Neural cell (in vitro differentiated cells): ENCODE data around the gene AGAP2. TPM values are rescaled to one million over a fixed set of nuclear protein-coding genes. Genes with fewer than 3 reads are reported as not detected.

Source experiments
- H2AFZ ChIP-seq: fragments of 200-600, 300-800 bp; sonication (generic), shearing (Covaris generic); 2 replicates; pipeline ENCODE4 v1.6.0; 2014; ENCODE audit warnings: low read depth, mild to moderate bottlenecking, antibody characterized with exemption, low read length, moderate library complexity
- H3F3A ChIP-seq: fragments of 200-600 bp; shearing (Covaris generic); 2 replicates; pipeline ENCODE4 v1.6.1; 2016; ENCODE audit warnings: mild to moderate bottlenecking, moderate library complexity, mixed read lengths, antibody characterized with exemption, low read length; ENCODE audit not compliant: insufficient read depth, poor library complexity, severe bottlenecking
- H3K27ac ChIP-seq: fragments of 200-600, 300-800 bp; sonication (generic), shearing (Covaris generic); 2 replicates; pipeline ENCODE4 v1.5.1; 2014; ENCODE audit warnings: mild to moderate bottlenecking, low read length, moderate library complexity
- H3K27me3 ChIP-seq: fragments of 300-800, 200-600 bp; sonication (generic), shearing (Covaris generic); 2 replicates; pipeline ENCODE4 v1.6.0; 2014; ENCODE audit warnings: mild to moderate bottlenecking, low read depth, low read length, moderate library complexity; ENCODE audit not compliant: insufficient read depth
- H3K36me3 ChIP-seq: fragments of 300-800, 200-600 bp; sonication (generic), shearing (Covaris generic); 2 replicates; pipeline ENCODE4 v1.5.1; 2014; ENCODE audit warnings: mild to moderate bottlenecking, antibody characterized with exemption, low read length, moderate library complexity; ENCODE audit not compliant: insufficient read depth
- H3K4me2 ChIP-seq: fragments of 300-800, 200-600 bp; sonication (generic), shearing (Covaris generic); 2 replicates; pipeline ENCODE4 v1.6.0; 2014; ENCODE audit warnings: mild to moderate bottlenecking, low read length
- H3K4me3 ChIP-seq: fragments of 300-800, 200-600 bp; sonication (generic), shearing (Covaris generic); 2 replicates; pipeline ENCODE4 v1.5.1; 2014; ENCODE audit warnings: mild to moderate bottlenecking, low read length, moderate library complexity
- H3K79me2 ChIP-seq: fragments of 200-600 bp; shearing (Covaris generic); replicated peaks from 2 replicates; pipeline ENCODE4 v1.6.0; 2014; ENCODE audit warnings: mild to moderate bottlenecking, low read length, moderate library complexity; ENCODE audit not compliant: insufficient read depth
- H3K9ac ChIP-seq: fragments of 300-800, 200-600 bp; sonication (generic), shearing (Covaris generic); 2 replicates; pipeline ENCODE4 v1.6.1; 2016; ENCODE audit warnings: mild to moderate bottlenecking, low read length, mixed read lengths
- H3K9me2 ChIP-seq: fragments of 200-600 bp; shearing (Covaris generic); 2 replicates; pipeline ENCODE4 v1.6.1; 2016; ENCODE audit warnings: mild to moderate bottlenecking, low read length, mixed read lengths; ENCODE audit not compliant: insufficient read depth
- H3K9me3 ChIP-seq: fragments of 200-600, 300-800 bp; sonication (generic), shearing (Covaris generic); 2 replicates; pipeline ENCODE4 v1.6.1; 2016; ENCODE audit warnings: mild to moderate bottlenecking, mixed run types, low read length, moderate library complexity, mixed read lengths
- H4K20me1 ChIP-seq: fragments of 200-600 bp; shearing (Covaris generic); 2 replicates; pipeline ENCODE4 v1.6.1; 2016; ENCODE audit warnings: mild to moderate bottlenecking, mixed run types; ENCODE audit not compliant: insufficient read depth
- CTCF ChIP-seq: fragments of 450-650 bp; IDR thresholded peaks from 2 replicates; pipeline ENCODE4 v1.5.1; 2014; ENCODE audit warnings: antibody characterized with exemption, mild to moderate bottlenecking, moderate library complexity; ENCODE audit not compliant: poor library complexity, severe bottlenecking
- EP300 ChIP-seq: fragments of 450-650 bp; conservative IDR thresholded peaks from 2 replicates; pipeline ENCODE4 v1.6.1; 2014; ENCODE audit warnings: antibody characterized with exemption, mild to moderate bottlenecking, moderate library complexity; ENCODE audit not compliant: poor library complexity, severe bottlenecking
- EZH2 ChIP-seq: fragments of 200-600, 300-800 bp; shearing (Covaris generic), sonication (generic); IDR thresholded peaks from 2 replicates; pipeline ENCODE4 v1.6.1; 2014; ENCODE audit warnings: antibody characterized with exemption, low read length, borderline replicate concordance, mild to moderate bottlenecking; ENCODE audit not compliant: insufficient read depth, poor library complexity, severe bottlenecking
- MXI1 ChIP-seq: fragments of 450-650 bp; conservative IDR thresholded peaks from 2 replicates; pipeline ENCODE4 v1.6.1; 2014; ENCODE audit warnings: antibody characterized with exemption, mild to moderate bottlenecking; ENCODE audit not compliant: poor library complexity, severe bottlenecking
- POLR2AphosphoS5 ChIP-seq: IDR thresholded peaks from 2 replicates; pipeline ENCODE4 v1.6.1; 2012
- RAD21 ChIP-seq: fragments of 450-650 bp; conservative IDR thresholded peaks from 2 replicates; pipeline ENCODE4 v1.6.1; 2014; ENCODE audit warnings: antibody characterized with exemption, mild to moderate bottlenecking, moderate library complexity
- REST ChIP-seq: IDR thresholded peaks from 2 replicates; pipeline ENCODE4 v1.6.1; 2012; ENCODE audit warnings: borderline replicate concordance
- SMC3 ChIP-seq: fragments of 450-650 bp; conservative IDR thresholded peaks from 2 replicates; pipeline ENCODE4 v1.6.1; 2014; ENCODE audit warnings: antibody characterized with exemption, mild to moderate bottlenecking, moderate library complexity; ENCODE audit not compliant: poor library complexity
- TAF1 ChIP-seq: IDR thresholded peaks from 2 replicates; pipeline ENCODE4 v1.6.1; 2012; ENCODE audit warnings: low read depth
- polyA plus RNA-seq: library from polyadenylated mRNA; depleted of rRNA; stranded (reverse); fragments of >200 nt; gene quantifications from 2 replicates; pipeline ENCODE4 v1.2.3, GENCODE V29; 2014

Gene AGAP2
- polyA plus RNA-seq, 1 donor from 2014 or later = 19.3 TPM

GRCh38 chr12:57718641-57719528 is 19.7 kb downstream of the AGAP2 start:
- Histone ChIP-seq H3K9me3 (no peaks in the 10 kb centered on the region), H3K9me2 (no peaks in the 10 kb centered on the region), H3F3A (no peaks in the 10 kb centered on the region), H3K9ac (no peak overlapping the region), H3K4me2 (no peak overlapping the region), H3K79me2 (no peaks in the 10 kb centered on the region), H3K27ac (no peak overlapping the region), H3K4me3 (no peak overlapping the region), H3K27me3 (no peaks in the 10 kb centered on the region), H3K36me3 (no peaks in the 10 kb centered on the region), H2AFZ (no peak overlapping the region), H4K20me1 (no peaks in the 10 kb centered on the region)
- TF ChIP-seq MXI1 = no peak
- no peak for TF ChIP-seq TAF1
- no peak for TF ChIP-seq CTCF
- TF ChIP-seq SMC3 = no peak
- TF ChIP-seq REST = no peak
- no peak for TF ChIP-seq EP300
- TF ChIP-seq POLR2AphosphoS5 = no peak

- Histone ChIP-seq H4K20me1 (no peaks in the 10 kb centered on the region), H3K9ac (no peak overlapping the region), H3K27ac (no peak overlapping the region), H3K36me3 (no peaks in the 10 kb centered on the region), H3F3A (no peaks in the 10 kb centered on the region), H3K27me3 (no peaks in the 10 kb centered on the region), H3K4me2 (no peak overlapping the region), H3K9me3 (no peaks in the 10 kb centered on the region), H3K4me3 (no peak overlapping the region), H3K9me2 (no peaks in the 10 kb centered on the region), H2AFZ (no peak overlapping the region), H3K79me2 (no peaks in the 10 kb centered on the region)
- no peak for TF ChIP-seq RAD21
- no peak for TF ChIP-seq CTCF
- no peak for TF ChIP-seq REST
- TF ChIP-seq SMC3 = no peak
- no peak for TF ChIP-seq POLR2AphosphoS5
- no peak for TF ChIP-seq EP300
- TF ChIP-seq TAF1 = no peak
- no peak for TF ChIP-seq MXI1
- no peak for TF ChIP-seq EZH2
Observed at GRCh38 chr12:57717846-57718640, 20.5 kb downstream of the AGAP2 start.
